Left lung (tissue), 10 donors: ENCODE measurements around the gene C10orf53. TPM values are rescaled to one million over a fixed set of nuclear protein-coding genes. Genes with fewer than 3 reads are reported as not detected.

ENCODE experiments used
- ATAC-seq: fragments of 200-7000 bp; cut with Tn5 transposase; one replicate; pipeline ENCODE4 v1.9.1; 2020; ENCODE audit warnings: moderate library complexity
- DNase-seq, 4 donors: peaks; one replicate each; pipeline ENCODE4 v3.0.0-alpha.2; 2013 to 2020
- H3K27ac ChIP-seq, 2 donors: fragments of 200-600 bp; sonication (generic) in 1 of 2; one replicate each; pipeline versions ENCODE4 v1.5.0 to v1.8.0; 2020 to 2021
- H3K27me3 ChIP-seq, 2 donors: fragments of 200-600 bp; sonication (generic) in 1 of 2; one replicate each; pipeline versions ENCODE4 v1.5.0 to v1.8.0; 2020 to 2021
- H3K36me3 ChIP-seq, 2 donors: fragments of 200-600 bp; sonication (generic) in 1 of 2; one replicate each; pipeline versions ENCODE4 v1.5.0 to v1.8.0; 2020 to 2021
- H3K4me1 ChIP-seq, 2 donors: fragments of 200-600 bp; one replicate each; pipeline ENCODE4 v1.8.0; 2021
- H3K4me3 ChIP-seq, 2 donors: fragments of 200-600 bp; sonication (generic) in 1 of 2; one replicate each; pipeline versions ENCODE4 v1.5.0 to v1.8.0; 2020 to 2021; ENCODE audit warnings: mild to moderate bottlenecking in 1 of 2
- H3K9me3 ChIP-seq, 2 donors: fragments of 200-600 bp; sonication (generic) in 1 of 2; one replicate each; pipeline versions ENCODE4 v1.5.0 to v1.8.0; 2020 to 2021
- CTCF ChIP-seq, 2 donors: fragments of 200-600 bp; sonication (generic) in 1 of 2; IDR thresholded peaks; one replicate each; pipeline versions ENCODE4 v1.5.0 to v1.8.0; 2021; ENCODE audit warnings: antibody characterized with exemption in 2 of 2
- intact Hi-C, 2 donors: fragments of 100-400 bp; cut with DNase I; formaldehyde crosslinking; loops; one replicate each; pipeline versions ENCODE4 v1.11.2 to v1.14.2; 2022
- polyA plus RNA-seq, 6 donors: library from polyadenylated mRNA; unstranded; fragments of 120-200 nt; gene quantifications; one replicate each; pipeline ENCODE4 v1.2.1, GENCODE V29; 2013; ENCODE audit not compliant: insufficient read length in 6 of 6
- total RNA-seq, 2 donors: library from RNA; stranded (reverse); fragmentation: NEBNext Ultra II Directional; extraction: Animal tissue kit (Norgen Biotek cat#: 25700); gene quantifications; one replicate each; pipeline ENCODE4 v1.2.1, GENCODE V29; 2021
- donor health status: DM: no; HTN: yes; CAD: no.
- donor health status: DM: no; HTN: no; CAD: no.

The C10orf53 gene
- total and polyA plus RNA-seq, 8 donors, result not detected

- H3K27ac ChIP-seq, result no peak overlapping the region
- no peak overlapping the region for H3K4me3 ChIP-seq
- no peaks in the 10 kb centered on the region for H3K4me1 ChIP-seq
- ATAC-seq, result no peak
- intact Hi-C loops, result no loop called here
- no peak for DNase-seq
- H3K36me3 ChIP-seq, result no peaks in the 10 kb centered on the region
- peaks cover 0 to 12% of the 10 kb centered on the region in 2 donors for H3K9me3 ChIP-seq
- TF ChIP-seq CTCF (IDR thresholded peaks at IDR 0.05), result no peak
- peaks cover 0 to 21% of the 10 kb centered on the region in 2 donors for H3K27me3 ChIP-seq
These were observed 15.2 kb upstream of the C10orf53 start for GRCh38 chr10:49664006-49664841.

GRCh38 chr10:49664842-49665355, 14.6 kb upstream of the C10orf53 start:
- peaks cover 0 to 6% of the 10 kb centered on the region in 2 donors for H3K9me3 ChIP-seq
- no peaks in the 10 kb centered on the region for H3K4me1 ChIP-seq
- no peak for TF ChIP-seq CTCF (IDR thresholded peaks at IDR 0.05)
- intact Hi-C loops, result no loop called here
- peaks cover 0 to 21% of the 10 kb centered on the region in 2 donors for H3K27me3 ChIP-seq
- H3K36me3 ChIP-seq, result no peaks in the 10 kb centered on the region
- ATAC-seq (no peak), DNase-seq (no peak)
- no peak overlapping the region for H3K4me3 ChIP-seq
- H3K27ac ChIP-seq, result no peak overlapping the region

GRCh38 chr10:49666054-49666615, 13.3 kb upstream of the C10orf53 start:
- Histone ChIP-seq H3K4me3 (no peak overlapping the region), H3K27ac (no peak overlapping the region), H3K36me3 (no peaks in the 10 kb centered on the region), H3K4me1 (no peaks in the 10 kb centered on the region), H3K27me3 (peaks cover 0 to 21% of the 10 kb centered on the region in 2 donors), H3K9me3 (no peaks in the 10 kb centered on the region)
- no peak for DNase-seq
- intact Hi-C loops, result no loop called here
- no peak for TF ChIP-seq CTCF (IDR thresholded peaks at IDR 0.05)
- no peak for ATAC-seq

- no peak for TF ChIP-seq CTCF (IDR thresholded peaks at IDR 0.05)
- ATAC-seq (no peak), DNase-seq (no peak)
- intact Hi-C loops, result no loop called here
- H3K9me3 ChIP-seq, result no peaks in the 10 kb centered on the region
- no peaks in the 10 kb centered on the region for H3K36me3 ChIP-seq
- H3K27ac ChIP-seq, result no peak overlapping the region
- peaks cover 0 to 21% of the 10 kb centered on the region in 2 donors for H3K27me3 ChIP-seq
- H3K4me1 ChIP-seq, result no peaks in the 10 kb centered on the region
- H3K4me3 ChIP-seq, result no peak overlapping the region
These were observed 12.8 kb upstream of the C10orf53 start for GRCh38 chr10:49666685-49667084.

GRCh38 chr10:49667991-49668390, 11.5 kb upstream of the C10orf53 start:
- DNase-seq, result no peak
- intact Hi-C loops, result no loop called here

More at GRCh38 chr10:49667991-49668390, 11.5 kb upstream of the C10orf53 start:
- Histone ChIP-seq H3K4me1 (no peaks in the 10 kb centered on the region), H3K27me3 (peaks cover 0 to 21% of the 10 kb centered on the region in 2 donors), H3K4me3 (no peak overlapping the region), H3K36me3 (no peaks in the 10 kb centered on the region), H3K27ac (no peak overlapping the region), H3K9me3 (no peaks in the 10 kb centered on the region)
- TF ChIP-seq CTCF (IDR thresholded peaks at IDR 0.05), result no peak
- no peak for ATAC-seq
